Neuronal stem cell (in vitro differentiated cells): ENCODE measurements around the gene TRAF4. TPM values are rescaled to one million over a fixed set of nuclear protein-coding genes. Genes with fewer than 3 reads are reported as not detected.

Experiments used
- DNase-seq: peaks from one replicate; pipeline ENCODE4 v3.0.0-alpha.2; 2013; ENCODE audit warnings: low spot score
- H2AFZ ChIP-seq: one replicate; pipeline ENCODE4 v1.6.1; 2013; ENCODE audit warnings: mild to moderate bottlenecking, low read length, inconsistent platforms
- H2AK5ac ChIP-seq: 2 replicates; pipeline ENCODE4 v1.6.1; 2013; ENCODE audit warnings: low read depth, mild to moderate bottlenecking, inconsistent platforms, low read length, moderate library complexity, mixed read lengths
- H2BK120ac ChIP-seq: 2 replicates; pipeline ENCODE4 v1.6.1; 2013; ENCODE audit warnings: low read depth, mild to moderate bottlenecking, inconsistent platforms, low read length, moderate library complexity, mixed read lengths
- H2BK12ac ChIP-seq: one replicate; pipeline ENCODE4 v1.6.1; 2013; ENCODE audit warnings: low read length, inconsistent platforms
- H2BK15ac ChIP-seq: 2 replicates; pipeline ENCODE4 v1.6.1; 2013; ENCODE audit warnings: mild to moderate bottlenecking, low read length, inconsistent platforms, mixed read lengths
- H2BK5ac ChIP-seq: one replicate; pipeline ENCODE4 v1.6.1; 2013; ENCODE audit warnings: inconsistent platforms, mild to moderate bottlenecking, low read length, moderate library complexity
- H3K14ac ChIP-seq: one replicate; pipeline ENCODE4 v1.6.1; 2013; ENCODE audit warnings: low read length, inconsistent platforms
- H3K18ac ChIP-seq: 2 replicates; pipeline ENCODE4 v1.6.1; 2013; ENCODE audit warnings: low read length, inconsistent platforms
- H3K23ac ChIP-seq: 2 replicates; pipeline ENCODE4 v1.6.1; 2013; ENCODE audit warnings: low read depth, mild to moderate bottlenecking, mixed read lengths, low read length, inconsistent platforms; ENCODE audit not compliant: poor library complexity
- H3K27ac ChIP-seq: replicated peaks from 3 replicates; pipeline ENCODE4 v1.5.1; 2013; ENCODE audit warnings: low read length, inconsistent platforms
- H3K27me3 ChIP-seq, 3 experiments: 2 replicates each; pipeline ENCODE4 v1.6.1; 2013; ENCODE audit warnings: low read length in 3 of 3, mild to moderate bottlenecking in 2 of 3, inconsistent platforms in 1 of 3, low read depth in 1 of 3, mixed read lengths in 1 of 3, moderate library complexity in 1 of 3; ENCODE audit not compliant: control insufficient read depth in 3 of 3, insufficient read depth in 3 of 3
- H3K36me3 ChIP-seq, 2 donors: replicated peaks in 1 of 2; 2 replicates each; pipeline ENCODE4 v1.6.1; 2013; ENCODE audit warnings: low read length in 2 of 2; ENCODE audit not compliant: control insufficient read depth in 2 of 2, insufficient read depth in 2 of 2
- H3K4ac ChIP-seq: 2 replicates; pipeline ENCODE4 v1.6.1; 2013; ENCODE audit warnings: inconsistent platforms, mild to moderate bottlenecking, low read length, moderate library complexity
- H3K4me1 ChIP-seq, 2 donors: 1 replicate in 1 of 2; 2 replicates in 1 of 2; pipeline ENCODE4 v1.6.1; 2013; ENCODE audit warnings: low read length in 2 of 2, low read depth in 1 of 2; ENCODE audit not compliant: control insufficient read depth in 2 of 2, insufficient read depth in 1 of 2
- H3K4me2 ChIP-seq: one replicate; pipeline ENCODE4 v1.6.1; 2013; ENCODE audit warnings: mild to moderate bottlenecking, low read length, inconsistent platforms; ENCODE audit not compliant: insufficient read depth, poor library complexity, severe bottlenecking
- H3K4me3 ChIP-seq, 2 donors: 2 replicates each; pipeline ENCODE4 v1.5.1; 2013; ENCODE audit warnings: low read length in 2 of 2, mild to moderate bottlenecking in 2 of 2, inconsistent platforms in 1 of 2, moderate library complexity in 1 of 2
- H3K79me1 ChIP-seq: one replicate; pipeline ENCODE4 v1.6.1; 2013; ENCODE audit warnings: low read depth, mild to moderate bottlenecking, inconsistent platforms, low read length, moderate library complexity
- H3K9ac ChIP-seq: one replicate; pipeline ENCODE4 v1.6.1; 2013; ENCODE audit warnings: mild to moderate bottlenecking, low read depth, low read length, inconsistent platforms; ENCODE audit not compliant: poor library complexity
- H3K9me3 ChIP-seq, 2 donors: replicated peaks in 1 of 2; 2 replicates each; pipeline versions ENCODE3 to v1.6.1; 2013; ENCODE audit warnings: low read length in 2 of 2, mild to moderate bottlenecking in 2 of 2, inconsistent platforms in 1 of 2, low read depth in 1 of 2, mixed read lengths in 1 of 2, moderate library complexity in 1 of 2; ENCODE audit not compliant: control insufficient read depth in 2 of 2, insufficient read depth in 1 of 2
- H4K8ac ChIP-seq: one replicate; pipeline ENCODE4 v1.6.1; 2013; ENCODE audit warnings: low read depth, mild to moderate bottlenecking, inconsistent platforms, low read length, moderate library complexity
- H4K91ac ChIP-seq: one replicate; pipeline ENCODE4 v1.6.1; 2013; ENCODE audit warnings: low read length, low read depth, mild to moderate bottlenecking, inconsistent platforms; ENCODE audit not compliant: poor library complexity
- WGBS, 2 donors: extraction: QIAGEN DNeasy Blood & Tissue Kit; methylation state at CpG; one replicate each; pipeline ENCODE4 v1.1.7; 2013; ENCODE audit warnings: missing lambda C conversion rate in 2 of 2, mixed read lengths in 1 of 2; ENCODE audit not compliant: insufficient read length in 2 of 2, insufficient replicate concordance in 1 of 2; ENCODE audit errors: extremely low coverage in 2 of 2; 5-methylcytosine and 5-hydroxymethylcytosine counted together
- polyA plus RNA-seq, 2 experiments: library from polyadenylated mRNA; stranded (reverse); fragments of 200-250 nt; gene quantifications; one replicate each; pipeline ENCODE4 v1.2.3, GENCODE V29; 2013

The TRAF4 gene
- polyA plus RNA-seq (2013, experiment 1 of 2), result 107 TPM
- 106 TPM for polyA plus RNA-seq (2013, experiment 2 of 2)

GRCh38 chr17:28743243-28744103 is at the start of gene TRAF4:
TSS of gene TRAF4 (plus strand) at chr17:28744011. CDS start at chr17:28744113, 102 bp downstream.
- Histone ChIP-seq H3K9me3 (peaks cover 0 to 9% of the 10 kb centered on the region in 2 donors), H4K91ac (peak within 1 kb of the TSS; percentile 100), H3K4me3 (peak within 1 kb of the TSS; percentile 74 to 98), H3K36me3 (peaks cover 28 to 64% of the 10 kb centered on the region in 2 donors), H3K27ac (peak within 1 kb of the TSS; percentile 100), H3K4me1 (peaks cover 19 to 23% of the 10 kb centered on the region in 2 donors), H4K8ac (peak within 1 kb of the TSS; percentile 89), H2BK120ac (peak within 1 kb of the TSS; percentile 100), H3K23ac (peak within 1 kb of the TSS; percentile 98), H3K79me1 (peaks cover 27% of the 10 kb centered on the region), H2BK5ac (peak within 1 kb of the TSS; percentile 100), H2BK15ac (peak within 1 kb of the TSS; percentile 99), H3K4ac (peak within 1 kb of the TSS; percentile 94), H2BK12ac (peak within 1 kb of the TSS; percentile 93), H3K27me3 (no peaks in the 10 kb centered on the region), H3K18ac (peak within 1 kb of the TSS; percentile 100), H3K14ac (peak within 1 kb of the TSS; percentile 97), H3K9ac (peak within 1 kb of the TSS; percentile 99), H2AK5ac (peak within 1 kb of the TSS; percentile 100), H2AFZ (peak within 1 kb of the TSS; percentile 87), H3K4me2 (peak within 1 kb of the TSS; percentile 96)
- WGBS, 2 donors, result no CpG with 5 or more reads among the region's 70 CpGs
- DNase-seq, result peak; percentile 85

- H2BK120ac ChIP-seq, result no peak overlapping the region
- H4K8ac ChIP-seq, result no peak overlapping the region
- H4K91ac ChIP-seq, result no peak overlapping the region
- H3K4me3 ChIP-seq, result no peak overlapping the region
- H2AK5ac ChIP-seq, result no peak overlapping the region
- H3K14ac ChIP-seq, result no peak overlapping the region
- no peak overlapping the region for H2BK15ac ChIP-seq
- H3K9me3 ChIP-seq, result no peaks in the 10 kb centered on the region
- no peak overlapping the region for H3K9ac ChIP-seq
- H3K27ac ChIP-seq, result no peak overlapping the region
- peaks cover 16% of the 10 kb centered on the region in 2 donors for H3K4me1 ChIP-seq
- H3K79me1 ChIP-seq, result no peaks in the 10 kb centered on the region
- no peak for DNase-seq
- H3K23ac ChIP-seq, result peak overlapping the region; percentile 46
- no CpG with 5 or more reads among the region's 6 CpGs for WGBS, 2 donors
- H2AFZ ChIP-seq, result no peak overlapping the region
- no peak overlapping the region for H2BK12ac ChIP-seq
- peaks cover 81 to 100% of the 10 kb centered on the region in 2 donors for H3K36me3 ChIP-seq
- no peaks in the 10 kb centered on the region for H3K27me3 ChIP-seq
- H3K4ac ChIP-seq, result no peak overlapping the region
- no peak overlapping the region for H3K18ac ChIP-seq
- no peak overlapping the region for H3K4me2 ChIP-seq
- H2BK5ac ChIP-seq, result no peak overlapping the region
Measured at GRCh38 chr17:28698253-28698941, 45.4 kb upstream of the TRAF4 start.

GRCh38 chr17:28700278-28700677 is 43.5 kb upstream of the TRAF4 start:
- Histone ChIP-seq H3K4me3 (no peak overlapping the region), H2AFZ (no peak overlapping the region), H3K9ac (no peak overlapping the region), H4K91ac (no peak overlapping the region), H2BK12ac (no peak overlapping the region), H3K79me1 (no peaks in the 10 kb centered on the region), H3K4me2 (no peak overlapping the region), H3K23ac (peak overlapping the region; percentile 25), H3K27ac (no peak overlapping the region), H2BK5ac (no peak overlapping the region), H4K8ac (no peak overlapping the region), H2BK120ac (no peak overlapping the region), H3K4ac (no peak overlapping the region), H3K14ac (no peak overlapping the region), H3K9me3 (no peaks in the 10 kb centered on the region), H2AK5ac (no peak overlapping the region), H2BK15ac (no peak overlapping the region), H3K18ac (no peak overlapping the region), H3K27me3 (no peaks in the 10 kb centered on the region), H3K4me1 (peaks cover 16% of the 10 kb centered on the region in 2 donors), H3K36me3 (peaks cover 71 to 94% of the 10 kb centered on the region in 2 donors)
- WGBS, 2 donors, result no CpG with 5 or more reads among the region's 8 CpGs
- DNase-seq, result no peak
